Peyer's patch (tissue), 4 donors: Measurements from ENCODE around the gene IQCH. TPM values are rescaled to one million over a fixed set of nuclear protein-coding genes. Genes with fewer than 3 reads are reported as not detected.

Experiments
- DNase-seq, 3 donors: peaks; one replicate each; pipeline ENCODE4 v3.0.0-alpha.2; 2017 to 2019
- H3K27ac ChIP-seq, 4 donors: fragments of 200-600 bp; sonication (generic); one replicate each; pipeline ENCODE4 v1.5.1; 2016 to 2019
- H3K27me3 ChIP-seq, 2 donors: fragments of 200-600 bp; sonication (generic); one replicate each; pipeline ENCODE4 v1.5.1; 2019
- H3K36me3 ChIP-seq, 3 donors: fragments of 200-600 bp; sonication (generic); one replicate each; pipeline ENCODE4 v1.5.1; 2016 to 2019
- H3K4me1 ChIP-seq, 4 donors: fragments of 200-600 bp; sonication (generic); one replicate each; pipeline ENCODE4 v1.5.1; 2016 to 2019
- H3K4me3 ChIP-seq, 4 donors: fragments of 200-600 bp; sonication (generic); 1 replicate in 3 of 4; 2 replicates in 1 of 4; pipeline ENCODE4 v1.5.1; 2016 to 2019; ENCODE audit warnings: mild to moderate bottlenecking in 1 of 4
- H3K9me3 ChIP-seq, 4 donors: fragments of 200-600 bp; sonication (generic); one replicate each; pipeline ENCODE4 v1.5.1; 2016 to 2019; ENCODE audit warnings: mild to moderate bottlenecking in 1 of 4
- POLR2A ChIP-seq, 2 donors: fragments of 450-650 bp; IDR thresholded peaks; one replicate each; pipeline ENCODE4 v1.5.1; 2017; ENCODE audit warnings: antibody characterized with exemption in 2 of 2, mild to moderate bottlenecking in 2 of 2, moderate library complexity in 2 of 2
- total RNA-seq, 4 donors: library from RNA; depleted of rRNA; stranded (reverse); fragments of >200 nt; gene quantifications; one replicate each; pipeline ENCODE4 v1.1.0, GENCODE V29; 2016
- TF ChIP-seq, protein P1 (sequence below), 6 experiments: fragments of 450-650 bp in 4 of 6; fragments of 200-600 bp in 2 of 6; sonication (generic) in 1 of 6; IDR thresholded peaks; one replicate each; pipeline ENCODE4 v1.5.1; 2017 to 2019; ENCODE audit warnings: antibody characterized with exemption in 6 of 6, mild to moderate bottlenecking in 3 of 6, moderate library complexity in 1 of 6

IQCH gene
- total RNA-seq, 4 donors from 2014 or later: 0.53 to 1.2 (median 0.88) TPM

GRCh38 chr15:67521029-67521782 lies 266.6 kb downstream of the IQCH start, which contains the start of gene C15orf61:
C15orf61 (plus strand) TSS chr15:67521131; CDS start chr15:67521249, 118 bp downstream.
- H3K36me3 ChIP-seq: no peaks in the 10 kb centered on the region
- TF ChIP-seq, protein P1, sequence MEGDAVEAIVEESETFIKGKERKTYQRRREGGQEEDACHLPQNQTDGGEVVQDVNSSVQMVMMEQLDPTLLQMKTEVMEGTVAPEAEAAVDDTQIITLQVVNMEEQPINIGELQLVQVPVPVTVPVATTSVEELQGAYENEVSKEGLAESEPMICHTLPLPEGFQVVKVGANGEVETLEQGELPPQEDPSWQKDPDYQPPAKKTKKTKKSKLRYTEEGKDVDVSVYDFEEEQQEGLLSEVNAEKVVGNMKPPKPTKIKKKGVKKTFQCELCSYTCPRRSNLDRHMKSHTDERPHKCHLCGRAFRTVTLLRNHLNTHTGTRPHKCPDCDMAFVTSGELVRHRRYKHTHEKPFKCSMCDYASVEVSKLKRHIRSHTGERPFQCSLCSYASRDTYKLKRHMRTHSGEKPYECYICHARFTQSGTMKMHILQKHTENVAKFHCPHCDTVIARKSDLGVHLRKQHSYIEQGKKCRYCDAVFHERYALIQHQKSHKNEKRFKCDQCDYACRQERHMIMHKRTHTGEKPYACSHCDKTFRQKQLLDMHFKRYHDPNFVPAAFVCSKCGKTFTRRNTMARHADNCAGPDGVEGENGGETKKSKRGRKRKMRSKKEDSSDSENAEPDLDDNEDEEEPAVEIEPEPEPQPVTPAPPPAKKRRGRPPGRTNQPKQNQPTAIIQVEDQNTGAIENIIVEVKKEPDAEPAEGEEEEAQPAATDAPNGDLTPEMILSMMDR (IDR thresholded peaks at IDR 0.05): peak in 2 of 6 experiments; percentile 11 to 32
- TF ChIP-seq POLR2A (IDR thresholded peaks at IDR 0.05): peak in 1 of 2 donors; percentile 83
- peak; percentile 82 to 95 (median 93) for DNase-seq
- H3K9me3 ChIP-seq: no peaks in the 10 kb centered on the region
- H3K27me3 ChIP-seq: no peaks in the 10 kb centered on the region
- H3K4me1 ChIP-seq: peaks cover 0 to 11% (median 0%) of the 10 kb centered on the region in 4 donors
- H3K4me3 ChIP-seq: peak within 1 kb of the TSS; percentile 73 to 85 (median 76)
- H3K27ac ChIP-seq: peak within 1 kb of the TSS; percentile 93 to 98 (median 96)

GRCh38 chr15:67521783-67522568 lies 267.4 kb downstream of the IQCH start:
- DNase-seq: no peak

GRCh38 chr15:67523330-67523729 lies 268.7 kb downstream of the IQCH start:
- TF ChIP-seq, protein P1 (IDR thresholded peaks at IDR 0.05): no peak
- TF ChIP-seq POLR2A (IDR thresholded peaks at IDR 0.05): no peak
- Histone ChIP-seq H3K27ac (no peak overlapping the region), H3K27me3 (no peaks in the 10 kb centered on the region), H3K9me3 (no peaks in the 10 kb centered on the region), H3K4me3 (peak overlapping the region in 1 of 4 donors; percentile 78), H3K36me3 (peaks cover 0 to 7% (median 0%) of the 10 kb centered on the region in 3 donors), H3K4me1 (peaks cover 0 to 11% (median 0%) of the 10 kb centered on the region in 4 donors)
- no peak for DNase-seq

More at GRCh38 chr15:67521783-67522568, 267.4 kb downstream of the IQCH start:
- TF ChIP-seq, protein P1 (IDR thresholded peaks at IDR 0.05): no peak
- no peak for TF ChIP-seq POLR2A (IDR thresholded peaks at IDR 0.05)
- peak overlapping the region; percentile 73 to 85 (median 76) for H3K4me3 ChIP-seq
- no peaks in the 10 kb centered on the region for H3K36me3 ChIP-seq
- H3K9me3 ChIP-seq: no peaks in the 10 kb centered on the region
- H3K27ac ChIP-seq: peak overlapping the region; percentile 93 to 98 (median 96)
- H3K27me3 ChIP-seq: no peaks in the 10 kb centered on the region
- H3K4me1 ChIP-seq: peaks cover 0 to 11% (median 0%) of the 10 kb centered on the region in 4 donors

GRCh38 chr15:67524235-67524634 lies 269.6 kb downstream of the IQCH start:
- H3K36me3 ChIP-seq: peaks cover 0 to 13% (median 0%) of the 10 kb centered on the region in 3 donors
- H3K27me3 ChIP-seq: no peaks in the 10 kb centered on the region
- no peak overlapping the region for H3K4me3 ChIP-seq
- peaks cover 0 to 11% (median 0%) of the 10 kb centered on the region in 4 donors for H3K4me1 ChIP-seq
- no peak for DNase-seq
- no peaks in the 10 kb centered on the region for H3K9me3 ChIP-seq
- TF ChIP-seq, protein P1 (IDR thresholded peaks at IDR 0.05): no peak
- TF ChIP-seq POLR2A (IDR thresholded peaks at IDR 0.05): no peak
- H3K27ac ChIP-seq: no peak overlapping the region

DNA sequence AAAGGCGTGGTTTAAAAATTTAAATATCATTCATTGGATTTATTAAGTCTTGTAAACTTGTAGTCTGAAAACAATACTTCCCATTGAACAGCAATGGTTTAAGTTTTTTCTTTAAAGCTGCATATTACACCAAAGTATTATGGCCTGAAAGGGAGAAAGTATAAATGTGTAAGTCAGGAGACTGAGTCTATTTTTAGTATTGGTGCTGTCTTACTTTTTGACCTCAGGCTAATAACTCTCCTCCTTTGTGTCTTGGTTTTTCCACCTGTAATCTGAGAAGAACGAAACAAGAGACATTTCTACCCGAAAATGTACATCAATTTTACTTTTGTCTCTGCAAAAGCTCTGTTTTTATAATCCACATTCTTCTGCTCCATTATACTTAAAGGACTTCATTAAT lies 273.9 kb downstream of the IQCH start:
- Histone ChIP-seq H3K9me3 (no peaks in the 10 kb centered on the region), H3K36me3 (peaks cover 0 to 13% (median 0%) of the 10 kb centered on the region in 3 donors), H3K4me1 (no peaks in the 10 kb centered on the region), H3K27ac (no peak overlapping the region), H3K4me3 (no peak overlapping the region), H3K27me3 (no peaks in the 10 kb centered on the region)
- no peak for DNase-seq
- TF ChIP-seq POLR2A (IDR thresholded peaks at IDR 0.05): no peak
